ENCODE measurements around the gene CAPN14.

Gene CAPN14

DNA sequence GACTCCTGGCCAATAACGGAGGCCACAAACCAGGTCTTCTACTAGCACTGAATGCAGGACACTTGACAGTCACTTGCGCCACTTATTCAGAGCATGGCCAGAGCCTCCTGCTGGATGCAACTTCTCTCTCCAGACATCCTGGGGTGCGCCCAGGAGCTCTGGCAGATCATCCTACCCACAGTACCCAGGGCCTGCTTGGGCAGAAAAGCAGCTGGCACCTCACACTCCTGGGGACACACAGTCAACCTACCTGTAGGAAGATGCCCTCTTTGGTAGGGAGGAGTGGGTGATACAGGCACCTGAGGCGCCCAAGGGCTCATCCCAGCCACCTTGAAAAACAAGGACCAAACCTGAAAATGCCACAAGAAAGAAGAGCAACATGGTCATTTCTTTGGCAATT lies 92.4 kb downstream of the CAPN14 start:
- Mint-ChIP-seq H3K27me3 (ENCODE audit: low read depth) (peaks cover 10% of the 10 kb centered on the region), H3K9me3 (no peaks in the 10 kb centered on the region), H3K4me3 (no peak overlapping the region), H3K27ac (no peak overlapping the region), H3K4me1 (ENCODE audit: low read depth) (no peaks in the 10 kb centered on the region), H3K36me3 (ENCODE audit: low read depth) (no peaks in the 10 kb centered on the region)
- no peak for DNase-seq (ENCODE audit: low spot score)

All from T-helper 2 cell treated with Interferon-gamma antibody and Interleukin-4, amounts not matched to agents 5 μg/mL and 100 μg/mL, for 36 hours (primary cell).